CD4-positive, alpha-beta T cell treated with Interleukin-1 beta for 1 hour (primary cell): ENCODE measurements around the gene C2CD2L.
"Not testable (repeated sequence)": the region's sequence is repeated elsewhere in the genome, so short reads cannot be mapped to it uniquely, and the experiment has no call there.

Source experiments
- DNase-seq, 2 donors: peaks; one replicate each; pipeline ENCODE4 v3.0.0-alpha.2; 2020 to 2022

The C2CD2L gene

GRCh38 chr11:119093942-119094815 is 13.0 kb upstream of the C2CD2L start:
- DNase-seq: peak; percentile 39 to 44

- peak; percentile 71 to 81 for DNase-seq
Observed at GRCh38 chr11:119094816-119095065, 12.4 kb upstream of the C2CD2L start.

- peak; percentile 100 for DNase-seq
Observed at GRCh38 chr11:119095066-119095880, 11.9 kb upstream of the C2CD2L start.

GRCh38 chr11:119099711-119100110 is 7.4 kb upstream of the C2CD2L start:
- DNase-seq: no peak

- no peak for DNase-seq
Observed at GRCh38 chr11:119100246-119100970, 6.7 kb upstream of the C2CD2L start.

GRCh38 chr11:119100994-119101758 is 6.0 kb upstream of the C2CD2L start:
- DNase-seq: no peak

DNA sequence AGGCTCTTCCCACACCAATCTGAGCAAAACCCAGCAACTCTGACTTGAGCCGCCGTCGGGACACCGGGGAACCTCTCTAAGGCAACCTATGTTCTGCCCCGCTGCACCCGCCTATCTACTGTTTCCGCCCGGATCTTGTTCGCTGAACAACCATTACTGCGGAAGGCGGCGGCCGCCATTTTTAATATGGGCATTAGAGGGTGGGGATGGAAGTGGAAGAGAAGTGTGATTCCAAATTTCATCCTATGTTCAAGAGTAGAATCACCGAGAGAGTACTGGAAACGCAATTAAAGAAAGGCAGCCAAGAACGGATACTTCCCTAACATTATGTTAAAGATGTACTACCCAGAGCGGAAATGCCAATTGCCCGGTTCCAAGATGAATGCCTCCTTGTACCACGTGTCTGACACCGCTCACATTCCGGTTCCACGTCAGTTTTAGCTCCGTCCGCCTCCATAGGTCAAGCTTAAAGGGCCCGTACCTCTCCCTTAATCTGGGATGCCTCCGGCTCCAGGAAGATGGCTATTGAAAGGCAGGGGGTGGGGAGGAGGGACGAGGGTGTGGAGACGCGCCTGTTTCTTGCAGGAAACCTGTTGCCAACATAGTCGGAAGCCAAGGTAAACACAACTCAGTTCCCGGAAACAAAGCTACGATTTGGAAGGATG is 5.3 kb upstream of the C2CD2L start, which contains the start of gene DPAGT1:
DPAGT1 (minus strand) TSS at position 95 of the 665 bp plus-strand sequence. CDS start 198 bp downstream, outside the sequence.
- peak; percentile 84 to 87 for DNase-seq

DNA sequence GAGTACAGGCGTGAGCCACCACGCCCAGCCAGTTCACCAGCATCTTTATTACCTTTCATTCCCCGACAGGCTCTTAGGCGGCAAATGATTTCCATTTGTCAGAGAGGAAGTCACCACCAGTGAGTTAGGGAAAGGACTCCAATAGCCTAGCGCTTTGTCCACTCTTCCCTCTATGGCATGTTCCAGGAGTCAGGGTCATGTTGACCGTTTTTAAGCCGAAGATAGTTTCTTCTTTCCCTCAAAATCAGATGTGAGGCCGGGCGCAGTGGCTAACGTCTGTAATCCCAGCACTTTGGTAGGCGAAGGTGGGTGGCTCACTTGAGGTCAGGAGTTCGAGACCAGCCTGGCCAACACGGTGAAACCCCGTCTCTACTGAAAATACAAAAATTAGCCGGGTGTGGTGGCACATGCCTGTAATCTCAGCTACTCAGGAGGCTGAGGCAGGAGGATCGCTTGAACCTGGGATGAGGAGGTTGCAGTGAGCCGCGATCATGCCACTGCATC is 3.9 kb upstream of the C2CD2L start:
- DNase-seq: not testable (repeated sequence)

- no peak for DNase-seq
Observed at GRCh38 chr11:119103793-119104192, 3.4 kb upstream of the C2CD2L start.

DNA sequence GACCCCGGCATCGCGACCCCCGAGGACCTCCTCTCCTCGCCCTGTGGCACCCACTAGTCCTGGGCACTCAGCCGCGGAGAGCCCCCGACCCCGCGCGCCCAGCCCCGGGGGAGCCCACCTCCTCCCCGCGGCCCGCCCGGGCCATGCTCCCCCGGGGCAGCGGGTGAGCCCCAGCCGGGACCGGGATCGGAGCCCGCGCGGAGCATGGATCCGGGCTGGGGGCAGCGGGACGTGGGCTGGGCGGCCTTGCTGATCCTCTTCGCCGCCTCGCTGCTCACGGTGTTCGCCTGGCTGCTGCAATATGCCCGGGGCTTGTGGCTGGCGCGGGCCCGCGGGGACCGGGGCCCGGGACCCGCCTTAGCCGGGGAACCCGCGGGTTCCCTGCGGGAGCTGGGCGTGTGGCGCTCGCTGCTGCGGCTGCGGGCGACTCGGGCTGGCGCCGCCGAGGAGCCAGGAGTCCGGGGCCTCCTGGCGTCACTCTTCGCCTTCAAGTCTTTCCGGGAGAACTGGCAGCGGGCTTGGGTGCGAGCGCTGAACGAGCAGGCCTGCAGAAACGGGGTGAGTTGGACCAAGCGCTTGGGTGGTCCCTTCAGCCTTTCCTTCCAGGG is 498 bp downstream of the C2CD2L start:
- DNase-seq: no peak

- DNase-seq: peak in 1 of 2 donors; percentile 28
Observed at GRCh38 chr11:119108146-119108856, 1.2 kb downstream of the C2CD2L start.

DNA sequence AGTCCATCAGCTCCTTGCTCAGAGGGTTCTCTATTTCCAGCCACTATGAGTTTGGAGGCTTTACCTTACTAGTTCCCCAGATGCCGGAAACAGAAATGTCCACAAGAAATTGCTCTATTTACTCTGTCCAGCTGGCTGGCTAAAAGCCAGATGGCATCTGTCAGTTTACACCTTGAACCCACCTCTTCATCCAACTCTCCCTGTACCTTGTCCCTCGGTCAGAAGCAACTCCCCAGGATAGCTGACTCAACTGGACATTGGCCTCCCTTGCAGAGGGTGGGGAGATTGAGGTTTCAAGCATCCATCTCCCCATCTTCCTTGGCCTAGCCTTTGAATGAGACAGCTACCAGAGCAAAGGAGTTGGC is 1.7 kb downstream of the C2CD2L start:
- no peak for DNase-seq

- DNase-seq: no peak
Observed at GRCh38 chr11:119109843-119110242, 2.7 kb downstream of the C2CD2L start.

DNA sequence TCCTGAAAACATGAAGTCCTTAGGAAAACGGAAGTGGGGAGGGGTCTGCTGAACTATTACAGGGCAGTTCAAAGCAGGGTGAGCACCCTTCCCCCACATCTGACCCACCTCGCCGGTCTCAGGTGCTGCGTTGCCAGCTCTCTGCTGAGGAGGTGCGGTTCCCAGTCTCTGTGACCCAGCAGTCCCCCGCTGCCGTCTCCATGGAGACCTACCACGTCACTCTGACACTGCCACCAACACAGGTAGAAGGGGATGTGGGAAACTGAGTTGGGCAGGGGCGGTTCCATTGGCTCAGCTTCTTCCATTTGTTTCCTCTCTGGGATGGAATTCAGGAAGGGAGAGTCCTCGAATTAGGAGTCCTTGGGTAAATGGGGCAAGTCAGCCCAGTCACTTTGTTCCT is 3.3 kb downstream of the C2CD2L start:
- DNase-seq: no peak

- no peak for DNase-seq
Observed at GRCh38 chr11:119111361-119111925, 4.3 kb downstream of the C2CD2L start.

DNA sequence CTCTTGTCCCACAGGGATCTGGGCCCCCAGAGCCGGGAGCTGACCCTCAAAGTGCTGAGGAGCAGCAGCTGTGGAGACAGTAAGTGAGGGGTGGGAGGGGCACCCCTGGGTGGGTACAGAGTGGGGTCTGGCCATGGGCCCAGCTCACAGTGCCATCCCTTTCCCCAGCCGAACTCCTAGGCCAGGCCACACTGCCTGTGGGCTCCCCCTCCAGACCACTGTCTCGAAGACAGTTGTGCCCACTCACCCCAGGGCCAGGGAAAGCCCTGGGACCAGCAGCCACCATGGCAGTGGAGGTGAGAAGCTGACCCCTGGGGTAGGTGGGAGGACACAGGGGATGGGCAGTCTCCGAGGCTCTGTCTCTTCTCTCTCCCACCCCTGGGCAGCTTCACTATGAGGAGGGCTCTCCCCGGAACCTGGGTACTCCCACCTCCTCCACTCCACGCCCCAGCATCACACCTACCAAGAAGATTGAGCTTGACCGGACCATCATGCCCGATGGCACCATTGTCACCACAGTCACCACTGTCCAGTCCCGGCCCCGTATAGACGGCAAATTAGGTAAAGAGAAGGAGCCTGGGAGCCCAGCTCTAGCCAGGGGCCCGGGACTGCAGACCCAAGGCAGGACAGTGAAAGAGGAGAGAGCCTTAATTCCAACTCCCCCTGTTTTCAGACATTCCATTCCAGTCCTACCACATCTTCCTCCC is 5.3 kb downstream of the C2CD2L start:
- no peak for DNase-seq

- no peak for DNase-seq
Observed at GRCh38 chr11:119113716-119114115, 6.6 kb downstream of the C2CD2L start.

GRCh38 chr11:119114351-119114750 is 7.2 kb downstream of the C2CD2L start:
- no peak for DNase-seq

- peak; percentile 33 to 56 for DNase-seq
Observed at GRCh38 chr11:119115484-119116234, 8.5 kb downstream of the C2CD2L start.
